GM18511 (cell line): Measurements from ENCODE around the gene BIN1.
"Not testable (repeated sequence)": the region's sequence is repeated elsewhere in the genome, so short reads cannot be mapped to it uniquely, and the experiment has no call there.

Experiments
- ATAC-seq: cut with Tn5 transposase; IDR thresholded peaks from one replicate; pipeline ENCODE4 v1.9.1; 2021; ENCODE audit warnings: mild to moderate bottlenecking, moderate library complexity; ENCODE audit not compliant: unreplicated experiment

The BIN1 gene

GRCh38 chr2:127048618-127048935 lies 58.4 kb downstream of the BIN1 start:
- no peak for ATAC-seq

DNA sequence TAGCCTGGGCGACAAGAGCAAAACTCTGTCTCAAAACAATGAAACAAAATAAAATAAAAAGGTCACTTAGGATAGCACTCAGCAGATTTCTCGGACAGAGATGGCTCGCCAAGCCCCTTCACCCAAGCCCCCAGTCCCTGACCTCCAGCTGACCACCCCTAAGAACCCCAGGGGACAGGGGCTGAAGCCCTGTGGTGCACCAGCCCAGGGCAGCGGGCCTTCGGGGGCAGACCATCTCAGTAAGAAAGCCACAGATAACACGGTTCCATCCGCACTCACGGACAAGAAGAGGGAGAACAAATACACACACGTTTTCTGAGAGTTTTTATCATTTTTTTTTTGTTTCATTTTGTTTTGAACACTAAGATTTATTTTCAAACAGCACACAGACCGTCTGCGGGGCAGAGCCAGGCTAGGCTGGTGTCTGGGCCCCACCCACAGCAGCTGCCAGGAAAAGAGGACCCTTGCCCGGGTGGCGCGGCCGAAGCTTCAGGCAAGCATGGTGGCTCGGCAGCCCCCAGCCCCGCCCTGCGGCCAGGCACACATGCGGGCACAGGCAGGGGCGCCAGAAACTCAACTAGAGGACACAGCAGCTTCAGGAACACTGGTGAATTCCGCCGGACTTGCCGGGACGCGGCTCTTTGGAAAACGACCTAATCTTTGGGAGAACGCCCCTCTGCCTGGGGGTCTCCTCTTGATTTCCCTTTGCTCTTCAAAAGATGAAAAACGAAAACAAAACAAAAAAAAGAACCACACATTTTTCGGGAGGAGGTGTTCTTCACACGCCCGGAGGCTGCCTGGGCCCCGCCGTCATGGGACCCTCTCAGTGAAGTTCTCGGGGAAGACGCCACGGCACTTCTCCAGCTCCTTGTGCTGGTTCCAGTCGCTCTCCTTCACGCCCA lies 59.0 kb downstream of the BIN1 start:
- ATAC-seq, result no peak

- ATAC-seq, result no peak
Observed at GRCh38 chr2:127047054-127047453, 59.9 kb downstream of the BIN1 start.

DNA sequence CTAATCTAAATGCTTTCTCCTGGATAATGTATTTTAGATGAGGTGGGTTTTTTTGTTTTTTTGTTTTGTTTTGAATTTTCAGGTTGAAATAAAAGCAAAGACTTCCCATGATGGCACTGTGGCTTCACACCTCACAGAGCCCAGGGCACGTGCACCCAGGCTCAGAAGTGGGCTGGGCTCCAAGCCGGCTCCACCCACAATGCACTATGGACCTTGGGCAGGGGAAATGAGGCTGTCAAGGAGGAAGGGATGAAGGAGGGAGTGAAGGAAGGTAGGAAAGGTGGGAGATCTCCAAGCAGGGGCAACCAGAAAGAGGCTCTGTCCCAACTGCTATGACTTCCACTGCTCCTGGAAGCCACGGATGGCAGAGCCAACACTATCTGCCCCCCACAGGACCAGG lies 60.4 kb downstream of the BIN1 start:
- ATAC-seq, result no peak

DNA sequence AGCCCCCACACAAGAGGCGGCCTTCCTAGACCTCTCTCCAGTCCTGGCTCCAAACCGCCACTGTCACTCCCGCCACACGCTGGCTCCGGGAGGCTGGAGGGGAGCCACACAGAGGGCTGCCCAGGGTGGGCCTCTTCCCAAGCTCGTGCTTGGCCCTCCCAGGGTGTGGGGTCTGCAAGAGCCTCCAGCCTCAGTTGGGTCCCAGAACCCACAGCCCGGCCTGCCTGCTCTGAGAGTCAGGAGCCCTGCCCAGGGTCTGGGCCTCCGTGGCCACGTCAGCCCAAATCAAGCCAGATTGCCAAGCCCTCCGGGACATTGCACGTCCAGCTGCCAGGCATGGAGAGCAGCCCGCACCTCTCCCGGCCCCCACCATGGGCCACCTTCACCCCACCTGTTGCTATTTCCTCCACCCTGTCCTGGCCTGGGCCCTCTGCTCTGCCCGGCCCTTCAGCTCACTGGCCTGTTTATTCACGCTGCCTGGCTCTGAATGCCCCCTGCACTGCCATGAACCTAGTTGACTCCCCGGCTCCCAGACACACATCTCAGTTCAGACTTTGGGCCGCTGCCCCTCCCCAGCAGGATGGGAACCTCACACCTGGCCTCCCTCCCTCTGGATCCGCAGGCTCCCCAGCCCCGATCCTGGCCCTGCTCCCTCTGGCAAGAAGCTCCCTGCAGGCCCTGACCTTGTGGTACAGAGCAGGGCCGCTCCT lies 61.0 kb downstream of the BIN1 start:
- ATAC-seq, result no peak

DNA sequence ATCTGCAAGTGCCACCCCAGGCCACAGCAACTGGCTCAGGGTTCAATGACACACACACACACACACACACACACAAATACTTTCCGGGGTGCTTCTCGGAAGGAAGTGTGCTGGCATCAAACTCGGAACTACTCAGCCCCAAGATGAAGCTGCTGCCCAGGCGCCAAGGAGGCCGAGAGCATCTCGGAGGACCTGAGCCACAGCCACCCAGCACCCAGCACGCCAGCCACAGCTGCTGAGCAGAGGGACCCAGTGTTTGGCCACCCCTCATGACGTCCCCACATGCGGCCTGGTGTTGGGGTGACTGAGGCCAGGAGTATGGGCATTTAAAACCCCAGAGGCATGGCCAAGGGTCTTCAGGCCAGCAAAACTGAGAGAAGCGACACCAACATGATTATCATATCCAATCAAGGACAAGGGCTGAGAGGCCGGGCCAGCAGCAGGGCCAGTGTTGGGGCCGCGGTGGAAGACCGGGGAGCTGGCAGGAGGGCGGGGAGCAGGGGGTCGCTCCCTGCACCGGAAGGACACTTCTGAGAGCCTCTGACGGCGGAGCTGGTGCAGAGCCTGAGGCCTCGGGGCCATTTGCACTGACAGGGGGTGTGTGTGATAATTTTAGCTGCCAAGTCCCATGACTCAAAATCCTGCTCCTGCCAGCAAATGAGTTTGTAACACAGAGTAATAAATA lies 61.8 kb downstream of the BIN1 start:
- no peak for ATAC-seq

DNA sequence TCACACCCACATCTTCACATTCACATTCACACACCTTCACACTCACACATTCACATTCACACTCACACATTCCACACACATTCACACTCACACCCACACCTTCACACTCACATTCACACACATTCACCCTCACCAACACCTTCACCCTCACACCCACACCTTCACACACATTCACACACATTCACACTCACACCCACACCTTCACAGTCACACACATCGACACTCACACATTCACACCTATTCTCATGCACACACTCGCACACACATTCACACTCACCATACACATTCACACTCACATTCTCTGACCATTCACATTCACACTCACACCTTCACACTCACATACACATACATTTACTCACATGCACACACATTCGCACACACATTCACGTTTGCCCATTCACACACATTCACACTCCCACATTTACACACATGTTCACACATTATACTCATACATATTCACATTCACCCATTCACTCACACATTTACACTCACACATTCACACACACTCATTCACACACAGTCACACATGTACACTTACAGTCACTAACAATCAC lies 62.7 kb downstream of the BIN1 start:
- no peak for ATAC-seq

DNA sequence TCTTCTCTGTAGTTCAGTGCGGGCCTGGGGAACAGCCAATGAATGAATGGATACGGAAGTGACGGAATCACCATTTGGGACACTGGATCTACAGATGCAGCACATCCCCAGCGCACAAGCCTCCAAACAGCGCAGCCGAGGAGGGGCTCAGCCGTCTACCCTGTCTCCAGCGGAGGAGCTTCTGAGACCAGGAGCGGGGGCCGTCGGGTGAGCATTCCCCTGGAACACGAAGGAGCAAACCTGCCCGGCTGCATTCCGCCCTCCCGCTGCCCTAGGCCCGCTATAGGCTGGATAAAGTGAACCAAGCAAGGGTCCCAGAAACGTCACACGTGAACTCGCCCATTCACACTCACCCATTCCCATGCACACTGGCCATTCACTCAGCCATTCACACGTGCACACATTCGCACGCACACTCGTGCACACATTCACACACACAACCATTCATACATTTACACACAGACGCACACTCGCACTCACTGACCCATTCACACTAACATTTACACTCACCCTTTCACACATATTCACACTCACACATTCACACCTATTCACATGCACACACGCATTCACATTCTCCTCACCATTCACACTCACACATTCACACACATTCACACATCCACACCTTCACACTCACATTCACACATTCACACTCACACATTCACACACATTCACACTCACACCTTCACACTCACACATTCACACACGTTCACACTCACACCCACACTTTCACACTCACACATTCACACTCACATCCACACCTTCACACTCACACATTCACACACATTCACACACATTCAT lies 63.4 kb downstream of the BIN1 start:
- ATAC-seq, result no peak

GRCh38 chr2:127041259-127041970 lies 65.5 kb downstream of the BIN1 start:
- no peak for ATAC-seq

DNA sequence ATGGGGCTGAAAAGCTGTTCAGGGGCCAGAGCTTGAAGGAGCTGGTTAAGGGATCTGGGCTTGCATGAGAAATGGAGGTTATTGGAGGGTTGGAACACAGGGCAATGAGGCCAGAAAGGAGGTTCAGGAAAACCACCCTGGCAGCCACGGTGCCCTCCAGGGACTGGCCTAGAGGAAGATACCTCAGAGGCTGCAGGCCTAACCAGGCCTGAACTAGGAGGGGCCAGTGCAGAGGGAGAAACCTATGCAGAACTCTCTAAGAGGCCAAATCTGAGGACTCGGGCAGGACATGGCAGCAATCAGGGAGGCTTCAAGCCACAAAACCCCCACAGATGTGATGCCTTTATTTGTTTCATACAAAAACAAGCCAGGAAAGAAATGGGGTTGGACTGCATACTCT lies 66.8 kb downstream of the BIN1 start:
- no peak for ATAC-seq

GRCh38 chr2:127039387-127040031 lies 67.4 kb downstream of the BIN1 start:
- ATAC-seq, result peak; percentile 65

DNA sequence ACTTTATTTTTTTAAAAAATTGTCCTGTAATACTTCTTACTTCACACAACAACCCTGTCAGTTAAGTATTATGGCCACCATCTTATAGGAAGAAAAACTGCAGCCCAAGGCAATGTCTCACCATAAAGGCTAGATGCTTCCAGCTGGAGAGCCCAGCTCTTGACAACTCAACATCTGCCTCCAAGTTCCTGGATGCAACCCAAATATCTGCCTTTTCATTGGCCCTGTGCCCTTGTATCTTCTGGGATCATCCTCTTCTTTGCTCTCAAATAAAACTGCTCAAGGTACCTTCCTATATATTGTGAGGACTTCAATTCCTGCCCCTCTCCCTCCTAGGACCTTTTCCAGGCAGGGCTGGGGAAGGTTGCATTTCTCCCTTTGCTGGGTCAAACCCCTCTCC lies 69.5 kb downstream of the BIN1 start:
- no peak for ATAC-seq

DNA sequence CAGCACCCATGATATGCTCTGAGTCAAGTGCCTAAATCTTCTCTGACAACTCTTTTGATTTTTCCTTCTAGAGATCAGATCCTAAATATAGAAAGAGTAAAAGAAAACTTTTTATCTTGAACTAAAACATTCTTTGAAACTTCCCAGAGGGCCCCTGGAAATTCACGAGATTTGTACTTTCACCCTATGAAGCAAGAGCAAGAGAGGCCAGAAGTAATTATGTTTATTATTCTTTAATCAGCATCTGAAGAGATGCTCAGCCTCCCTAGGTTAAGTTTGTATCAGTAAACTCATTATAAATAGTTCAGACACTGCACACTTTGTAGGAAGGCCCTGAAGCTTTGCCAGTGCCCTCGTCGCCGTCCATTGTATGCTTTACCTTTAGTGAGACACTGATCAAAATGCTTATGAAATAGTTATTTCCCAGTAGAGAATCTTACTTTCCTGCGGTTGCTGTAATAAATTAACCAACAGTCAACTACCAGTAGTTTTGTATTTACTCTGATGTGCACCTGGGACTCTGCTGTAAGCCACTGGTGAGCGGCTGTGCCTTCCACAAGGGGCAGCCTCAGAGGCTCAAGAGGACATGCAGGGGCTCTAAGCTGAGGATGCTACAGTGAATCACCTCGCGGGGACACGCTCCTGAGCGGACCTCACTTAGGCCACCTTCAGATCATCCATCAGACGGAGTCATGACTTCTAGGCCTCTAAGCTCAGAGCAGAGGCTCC lies 71.9 kb downstream of the BIN1 start:
- ATAC-seq, result peak; percentile 58

GRCh38 chr2:127034051-127034450 lies 72.9 kb downstream of the BIN1 start:
- ATAC-seq, result no peak

DNA sequence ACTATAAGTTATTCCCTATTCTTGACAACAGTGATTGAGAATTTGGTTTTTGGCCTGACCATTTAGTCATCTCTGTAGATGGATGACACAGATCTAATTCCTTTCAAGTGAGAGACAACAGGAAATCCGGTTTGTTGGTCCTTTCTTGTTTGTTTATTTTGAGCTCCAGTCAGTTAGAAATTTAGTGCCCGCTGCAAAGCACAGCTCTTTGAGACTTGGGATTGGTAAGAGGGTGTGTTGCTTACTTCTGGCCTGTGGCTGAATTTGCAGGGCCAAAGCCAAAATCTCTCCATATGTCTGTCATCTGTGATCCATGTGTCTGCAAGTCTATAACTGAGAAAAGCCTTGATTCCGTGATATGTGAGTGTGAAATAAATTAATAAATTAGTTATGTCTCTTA lies 74.3 kb downstream of the BIN1 start:
- ATAC-seq, result no peak

- ATAC-seq, result no peak
Observed at GRCh38 chr2:127029350-127030051, 77.5 kb downstream of the BIN1 start.

GRCh38 chr2:127028745-127029144 lies 78.2 kb downstream of the BIN1 start:
- ATAC-seq, result not testable (repeated sequence)

- no peak for ATAC-seq
Observed at GRCh38 chr2:127027715-127028114, 79.2 kb downstream of the BIN1 start.
